HepG2 (cell line): ENCODE results near the gene TJP2. TPM values are rescaled to one million over a fixed set of nuclear protein-coding genes. Genes with fewer than 3 reads are reported as not detected.

Experiments used
- ATAC-seq: fragments of 200-7000 bp; cut with Tn5 transposase; 3 replicates; pipeline ENCODE4 v1.9.1; 2020; ENCODE audit warnings: mild to moderate bottlenecking, moderate library complexity
- BruUV-seq: library from RNA; stranded (reverse); fragments of 400-500 nt; replicated peaks from 2 replicates; lab custom pipeline; 2021; lab: Mats Ljungman, UMichigan
- CTCF ChIA-PET: fragments of 300-600 bp; formaldehyde crosslinking; extraction: SDS; loops from one replicate; lab custom pipeline; 2021; ENCODE audit warnings: low total read pairs, inconsistent platforms, low intra/inter-chr PET ratio; lab: Yijun Ruan, JAX
- POLR2A ChIA-PET: fragments of 350-600 bp; sonication (Branson Sonifier 250); formaldehyde crosslinking; loops from one replicate; lab custom pipeline; 2020; ENCODE audit warnings: antibody characterized with exemption, inconsistent platforms; lab: Yijun Ruan, JAX
- DNase-seq: peaks from one replicate; pipeline ENCODE4 v3.0.0-alpha.2; 2015; ENCODE audit warnings: low spot score
- FAIRE-seq: peaks from 3 replicates; lab custom pipeline; 2011; peaks lifted over from hg19 to GRCh38; lab: Jason Lieb, UNC
- H2AFZ ChIP-seq: one replicate; pipeline ENCODE4 v1.6.1; 2011; ENCODE audit warnings: low read length, inconsistent platforms
- H3K27ac ChIP-seq: fragments of 300-600 bp; 3 replicates; pipeline ENCODE4 v1.8.0; 2011; ENCODE audit warnings: mixed run types, mild to moderate bottlenecking, mixed read lengths, low read length, inconsistent platforms; ENCODE audit not compliant: insufficient read depth; ENCODE audit errors: extremely low read length
- H3K27me3 ChIP-seq, 2 experiments: fragments of 200-600 bp in 1 of 2; 2 replicates in 1 of 2; 3 replicates in 1 of 2; pipeline versions ENCODE4 v1.6.0 to v1.8.0; 2011; ENCODE audit warnings: low read length in 2 of 2, mild to moderate bottlenecking in 2 of 2, moderate library complexity in 2 of 2, inconsistent platforms in 1 of 2; ENCODE audit not compliant: insufficient read depth in 2 of 2, control insufficient read depth in 1 of 2
- H3K36me3 ChIP-seq, 2 experiments: fragments of 200-600 bp in 1 of 2; replicated peaks in 1 of 2; 2 replicates in 1 of 2; 3 replicates in 1 of 2; pipeline versions ENCODE4 v1.5.1 to v1.8.0; 2011; ENCODE audit warnings: low read length in 2 of 2, inconsistent platforms in 1 of 2; ENCODE audit not compliant: insufficient read depth in 2 of 2, control insufficient read depth in 1 of 2
- H3K4me1 ChIP-seq: 2 replicates; pipeline ENCODE4 v1.5.1; 2012; ENCODE audit warnings: low read length, inconsistent platforms; ENCODE audit not compliant: insufficient read depth
- H3K4me2 ChIP-seq: 2 replicates; pipeline ENCODE4 v1.6.0; 2011; ENCODE audit warnings: low read depth, low read length, inconsistent platforms
- H3K4me3 ChIP-seq, 3 experiments: fragments of 200-600 bp in 1 of 3; sonication (generic), shearing (Covaris generic) in 1 of 3; replicated peaks in 1 of 3; 2 replicates each; pipeline ENCODE4 v1.5.1; 2011 to 2016; ENCODE audit warnings: low read length in 3 of 3, inconsistent platforms in 2 of 3, low read depth in 2 of 3, mild to moderate bottlenecking in 2 of 3, control low read depth in 1 of 3, mixed read lengths in 1 of 3; ENCODE audit not compliant: insufficient read depth in 1 of 3
- H3K79me2 ChIP-seq: one replicate; pipeline ENCODE4 v1.6.1; 2011; ENCODE audit warnings: low read length, inconsistent platforms; ENCODE audit not compliant: insufficient read depth
- H3K9ac ChIP-seq: 2 replicates; pipeline ENCODE4 v1.6.0; 2011; ENCODE audit warnings: mild to moderate bottlenecking, low read depth, low read length, inconsistent platforms; ENCODE audit not compliant: insufficient read depth
- H3K9me3 ChIP-seq: 2 replicates; pipeline ENCODE4 v1.5.1; 2012; ENCODE audit warnings: mild to moderate bottlenecking, low read length
- H4K20me1 ChIP-seq: 2 replicates; pipeline ENCODE4 v1.6.0; 2011; ENCODE audit warnings: inconsistent platforms, mild to moderate bottlenecking, low read length, moderate library complexity; ENCODE audit not compliant: insufficient read depth
- EED ChIP-seq: sonication (generic); formaldehyde crosslinking; IDR thresholded peaks from 2 replicates; pipeline ENCODE4 v1.5.0; 2020; ENCODE audit warnings: mild to moderate bottlenecking, missing genetic modification reagents
- FOXK1 ChIP-seq: sonication (generic); formaldehyde crosslinking; IDR thresholded peaks from 2 replicates; pipeline ENCODE4 v1.4.0; 2020; ENCODE audit warnings: low read depth, missing genetic modification reagents, borderline replicate concordance
- HNRNPUL1 ChIP-seq: fragments of 200-400 bp; formaldehyde crosslinking; IDR thresholded peaks from 2 replicates; pipeline ENCODE4 v1.6.1; 2017; ENCODE audit warnings: low read depth, mild to moderate bottlenecking, low read length, moderate library complexity
- HOXA3 ChIP-seq: sonication (generic); formaldehyde crosslinking; IDR thresholded peaks from 2 replicates; pipeline ENCODE4 v1.5.0; 2020; ENCODE audit warnings: missing genetic modification reagents
- MEIS2 ChIP-seq: sonication (generic); formaldehyde crosslinking; IDR thresholded peaks from 2 replicates; pipeline ENCODE4 v1.9.0; 2021; ENCODE audit warnings: mild to moderate bottlenecking, missing genetic modification reagents
- MTA1 ChIP-seq: sonication (generic); formaldehyde crosslinking; IDR thresholded peaks from 2 replicates; pipeline ENCODE4 v1.4.0; 2020; ENCODE audit warnings: missing genetic modification reagents, mild to moderate bottlenecking, borderline replicate concordance
- NFYB ChIP-seq: sonication (generic); formaldehyde crosslinking; IDR thresholded peaks from 2 replicates; pipeline ENCODE4 v1.4.0; 2020; ENCODE audit warnings: missing genetic modification reagents
- NR1H2 ChIP-seq: sonication (generic); formaldehyde crosslinking; IDR thresholded peaks from 2 replicates; pipeline ENCODE4 v1.8.1; 2022; ENCODE audit warnings: low read depth, missing genetic modification reagents, borderline replicate concordance
- NR2F6 ChIP-seq, 2 experiments: IDR thresholded peaks; 2 replicates each; pipeline ENCODE4 v1.6.1; 2016; ENCODE audit warnings: antibody characterized with exemption in 1 of 2, mild to moderate bottlenecking in 1 of 2
- PHB2 ChIP-seq: fragments of 450-650 bp; IDR thresholded peaks from 2 replicates; pipeline ENCODE4 v1.6.1; 2018; ENCODE audit not compliant: partially characterized antibody
- TSC22D2 ChIP-seq: sonication (generic); formaldehyde crosslinking; IDR thresholded peaks from 2 replicates; pipeline ENCODE4 v1.5.1; 2020; ENCODE audit warnings: missing genetic modification reagents, mild to moderate bottlenecking, borderline replicate concordance
- ZBTB42 ChIP-seq: sonication (generic); formaldehyde crosslinking; IDR thresholded peaks from 2 replicates; pipeline ENCODE4 v1.5.0; 2020; ENCODE audit warnings: mild to moderate bottlenecking, missing genetic modification reagents
- ZNF160 ChIP-seq: sonication (generic); formaldehyde crosslinking; IDR thresholded peaks from 2 replicates; pipeline ENCODE4 v1.8.0; 2022; ENCODE audit warnings: mild to moderate bottlenecking, inconsistent platforms, missing genetic modification reagents
- ZNF207 ChIP-seq: fragments of 450-650 bp; IDR thresholded peaks from 2 replicates; pipeline ENCODE4 v1.6.1; 2016; ENCODE audit warnings: antibody characterized with exemption, borderline replicate concordance
- ZNF225 ChIP-seq: sonication (generic); formaldehyde crosslinking; IDR thresholded peaks from 2 replicates; pipeline ENCODE4 v1.4.0; 2020; ENCODE audit warnings: mild to moderate bottlenecking, missing genetic modification reagents
- ZNF431 ChIP-seq: sonication (generic); formaldehyde crosslinking; IDR thresholded peaks from 2 replicates; pipeline ENCODE4 v1.9.0; 2022; ENCODE audit warnings: missing genetic modification reagents, low read depth, mild to moderate bottlenecking, borderline replicate concordance
- ZNF616 ChIP-seq: sonication (generic); formaldehyde crosslinking; IDR thresholded peaks from 2 replicates; pipeline ENCODE4 v1.5.0; 2020; ENCODE audit warnings: low read depth, mild to moderate bottlenecking, missing genetic modification reagents
- ZNF678 ChIP-seq: sonication (generic); formaldehyde crosslinking; IDR thresholded peaks from 2 replicates; pipeline ENCODE4 v1.4.0; 2020; ENCODE audit warnings: mild to moderate bottlenecking, missing genetic modification reagents
- ZNF709 ChIP-seq: sonication (generic); formaldehyde crosslinking; IDR thresholded peaks from 2 replicates; pipeline ENCODE4 v1.5.0; 2020; ENCODE audit warnings: mild to moderate bottlenecking, missing genetic modification reagents
- WGBS: methylation state at CpG from one replicate; pipeline ENCODE4 v1.1.6; 2017; ENCODE audit warnings: low lambda C conversion rate; 5-methylcytosine and 5-hydroxymethylcytosine counted together
- in situ Hi-C: cut with HindIII; loops from 2 replicates; pipeline ENCODE4 v1.10.0; 2017; ENCODE audit warnings: low pct_unique_long_range_greater_than_20kb; ENCODE audit not compliant: extremely low pct_ligation_motif_present
- intact Hi-C: fragments of 100-400 bp; cut with micrococcal nuclease; formaldehyde crosslinking; loops from one replicate; pipeline ENCODE4 v1.10.0; 2022; ENCODE audit not compliant: unreplicated experiment
- polyA plus RNA-seq, 8 experiments: library from polyadenylated mRNA; depleted of rRNA in 3 of 8; stranded (reverse) in 7 of 8; unstranded in 1 of 8; fragments of >200 nt; fragmentation: Illumina TruSeq in 4 of 8; extraction: Trizol in 4 of 8; gene quantifications; 2 replicates each; pipeline versions ENCODE4 v1.2.1 to v1.2.3, GENCODE V29; 2011 to 2016; ENCODE audit warnings: low read depth in 4 of 8, missing spikeins in 1 of 8, mixed read lengths in 1 of 8; ENCODE audit not compliant: insufficient read depth in 1 of 8
- total RNA-seq, 5 experiments: library from RNA; depleted of rRNA; stranded (reverse); fragments of >200 nt; fragmentation: Illumina TruSeq; extraction: Trizol; gene quantifications; 2 replicates each; pipeline ENCODE4 v1.2.3, GENCODE V29; 2016; ENCODE audit warnings: low read depth in 1 of 5
- TF ChIP-seq, protein P1 (sequence below): IDR thresholded peaks from 2 replicates; pipeline ENCODE4 v1.6.1; 2016; ENCODE audit warnings: low read depth

Gene TJP2
- total and polyA plus RNA-seq, 2 of the 13 experiments (the other 11 are each of a cell fraction or from before 2014, with no cell fraction given) = 109 to 110 TPM

DNA sequence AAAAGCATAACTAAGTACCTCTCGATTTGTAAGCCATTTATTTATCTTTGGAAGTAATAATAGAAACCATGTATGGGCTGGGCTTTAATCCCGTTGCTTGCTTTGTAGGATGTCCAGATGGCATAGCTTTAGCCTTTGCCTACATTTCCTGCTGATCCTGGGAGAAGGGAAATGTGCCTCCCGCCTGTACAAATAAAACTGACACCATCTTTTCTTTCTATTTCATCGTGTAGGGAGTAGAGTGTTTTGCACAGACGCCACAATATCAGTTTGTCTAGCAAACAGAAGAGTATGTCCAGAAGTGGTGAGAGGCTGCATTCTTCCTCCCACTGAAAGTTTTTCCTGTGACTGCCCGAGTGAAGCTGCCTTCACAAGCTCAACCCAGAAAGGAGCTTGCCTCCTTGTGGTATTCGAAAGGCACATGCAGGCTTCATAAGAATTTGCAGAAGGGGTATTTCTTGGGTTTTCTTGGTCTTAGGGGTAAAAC lies 24.7 kb upstream of the TJP2 start:
- H3K4me1 ChIP-seq = peaks cover 52% of the 10 kb centered on the region
- no peak overlapping the region for H3K4me2 ChIP-seq
- intact Hi-C loops = no loop called here
- no peak overlapping the region for H3K27ac ChIP-seq
- H3K27me3 ChIP-seq = no peaks in the 10 kb centered on the region
- H3K9ac ChIP-seq = no peak overlapping the region
- WGBS = 69% methylated on average over 7 of the region's 7 CpGs
- DNase-seq = no peak
- no peaks in the 10 kb centered on the region for H3K9me3 ChIP-seq
- no peak overlapping the region for H2AFZ ChIP-seq
- BruUV-seq = no TSS peak
- FAIRE-seq = no peak
- ATAC-seq = no peak
- peaks cover 8 to 51% of the 10 kb centered on the region in 2 experiments for H3K36me3 ChIP-seq
- TF ChIP-seq FOXK1 (CRISPR knock-in tag) = no peak
- no peak for TF ChIP-seq ZNF160 (CRISPR knock-in tag)
- no peak for TF ChIP-seq ZNF225 (CRISPR knock-in tag)
- no peak for TF ChIP-seq EED
- no peak for TF ChIP-seq ZNF431 (CRISPR knock-in tag)
- no peak for TF ChIP-seq ZNF207
- TF ChIP-seq, all 625 proteins: peak for 0
- CTCF ChIA-PET = no interaction called here
- in situ Hi-C loops = no loop called here
- Histone ChIP-seq H3K79me2 (peaks cover 67% of the 10 kb centered on the region), H3K4me3 (no peak overlapping the region), H4K20me1 (peaks cover 6% of the 10 kb centered on the region; the same call in 1 of the 2 replicates)
- POLR2A ChIA-PET = interaction anchor here (1.0 to 1.2 kb wide), 2 partner anchors 20 to 28 kb away, joined by 3 to 4 read pairs; no protein-coding TSS in a partner anchor

DNA sequence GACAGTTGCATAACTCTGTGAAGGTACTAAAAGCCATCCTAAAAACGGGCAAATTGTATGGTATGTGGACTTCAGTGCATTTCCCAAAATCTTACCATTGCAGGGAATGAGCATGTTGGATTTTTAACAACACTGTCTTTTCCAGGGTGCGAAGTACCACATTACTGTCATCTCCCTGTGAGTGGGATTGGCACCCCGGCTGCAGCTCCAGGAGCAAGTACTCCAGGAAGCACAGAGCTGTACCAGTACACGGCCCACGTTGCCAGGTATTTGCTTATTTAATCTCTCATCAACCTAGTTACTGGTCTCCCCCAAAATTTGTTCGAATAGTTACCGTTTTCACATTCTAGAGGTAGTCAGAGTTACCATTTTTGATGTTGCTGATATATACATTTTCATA lies 22.6 kb upstream of the TJP2 start:
- Histone ChIP-seq H3K27ac (no peak overlapping the region), H3K36me3 (peaks cover 12 to 43% of the 10 kb centered on the region in 2 experiments), H3K4me3 (no peak overlapping the region), H3K4me1 (peaks cover 68% of the 10 kb centered on the region), H3K27me3 (no peaks in the 10 kb centered on the region), H3K9me3 (no peaks in the 10 kb centered on the region), H4K20me1 (0 out of 2 replicates have a peak, but pooled peaks cover 12% of the 10 kb centered on the region), H3K79me2 (peaks cover 64% of the 10 kb centered on the region), H3K9ac (no peak overlapping the region), H2AFZ (no peak overlapping the region), H3K4me2 (no peak overlapping the region)
- ChIA-PET POLR2A (no interaction called here), CTCF (no interaction called here)
- 95% methylated on average over 7 of the region's 7 CpGs for WGBS
- ATAC-seq (no peak), DNase-seq (no peak), FAIRE-seq (no peak)
- in situ Hi-C loops (no loop called here), intact Hi-C loops (no loop called here)
- BruUV-seq = no TSS peak
- TF ChIP-seq TSC22D2 (CRISPR knock-in tag) = no peak
- no peak for TF ChIP-seq ZNF678 (CRISPR knock-in tag)
- no peak for TF ChIP-seq MEIS2
- no peak for TF ChIP-seq ZNF616 (CRISPR knock-in tag)
- no peak for TF ChIP-seq HOXA3 (CRISPR knock-in tag)
- TF ChIP-seq, protein P1, sequence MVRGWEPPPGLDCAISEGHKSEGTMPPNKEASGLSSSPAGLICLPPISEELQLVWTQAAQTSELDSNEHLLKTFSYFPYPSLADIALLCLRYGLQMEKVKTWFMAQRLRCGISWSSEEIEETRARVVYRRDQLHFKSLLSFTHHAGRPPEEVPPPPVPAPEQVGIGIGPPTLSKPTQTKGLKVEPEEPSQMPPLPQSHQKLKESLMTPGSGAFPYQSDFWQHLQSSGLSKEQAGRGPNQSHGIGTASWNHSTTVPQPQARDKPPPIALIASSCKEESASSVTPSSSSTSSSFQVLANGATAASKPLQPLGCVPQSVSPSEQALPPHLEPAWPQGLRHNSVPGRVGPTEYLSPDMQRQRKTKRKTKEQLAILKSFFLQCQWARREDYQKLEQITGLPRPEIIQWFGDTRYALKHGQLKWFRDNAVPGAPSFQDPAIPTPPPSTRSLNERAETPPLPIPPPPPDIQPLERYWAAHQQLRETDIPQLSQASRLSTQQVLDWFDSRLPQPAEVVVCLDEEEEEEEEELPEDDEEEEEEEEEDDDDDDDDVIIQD (CRISPR knock-in tag) = no peak
- no peak for TF ChIP-seq ZNF709 (CRISPR knock-in tag)
- no peak for TF ChIP-seq HNRNPUL1
- no peak for TF ChIP-seq ZBTB42
- TF ChIP-seq MTA1 (CRISPR knock-in tag) = no peak
- no peak for TF ChIP-seq PHB2
- no peak for TF ChIP-seq NR1H2 (CRISPR knock-in tag)
- no peak for TF ChIP-seq NFYB (CRISPR knock-in tag)
- TF ChIP-seq NR2F6 (IDR thresholded peaks at IDR 0.05) = no peak
- no peak for TF ChIP-seq NR2F6 (CRISPR knock-in tag; IDR thresholded peaks at IDR 0.05)
